OCI-LY1 (cell line): Measurements from ENCODE around the gene CREG2.

Source experiments
- EZH2 ChIP-seq: fragments of 200-600 bp; sonication (generic), shearing (Covaris generic); IDR thresholded peaks from 2 replicates; pipeline ENCODE4 v1.8.0; 2017; ENCODE audit warnings: borderline replicate concordance, mixed run types, mild to moderate bottlenecking, antibody characterized with exemption, low read length, moderate library complexity, mixed read lengths
- TF ChIP-seq, protein P1 (sequence below): fragments of 200-600 bp; sonication (generic), shearing (Covaris generic); IDR thresholded peaks from 2 replicates; pipeline ENCODE4 v1.5.1; 2017; ENCODE audit warnings: mild to moderate bottlenecking, antibody characterized with exemption, low read length, moderate library complexity, mixed read lengths

DNA sequence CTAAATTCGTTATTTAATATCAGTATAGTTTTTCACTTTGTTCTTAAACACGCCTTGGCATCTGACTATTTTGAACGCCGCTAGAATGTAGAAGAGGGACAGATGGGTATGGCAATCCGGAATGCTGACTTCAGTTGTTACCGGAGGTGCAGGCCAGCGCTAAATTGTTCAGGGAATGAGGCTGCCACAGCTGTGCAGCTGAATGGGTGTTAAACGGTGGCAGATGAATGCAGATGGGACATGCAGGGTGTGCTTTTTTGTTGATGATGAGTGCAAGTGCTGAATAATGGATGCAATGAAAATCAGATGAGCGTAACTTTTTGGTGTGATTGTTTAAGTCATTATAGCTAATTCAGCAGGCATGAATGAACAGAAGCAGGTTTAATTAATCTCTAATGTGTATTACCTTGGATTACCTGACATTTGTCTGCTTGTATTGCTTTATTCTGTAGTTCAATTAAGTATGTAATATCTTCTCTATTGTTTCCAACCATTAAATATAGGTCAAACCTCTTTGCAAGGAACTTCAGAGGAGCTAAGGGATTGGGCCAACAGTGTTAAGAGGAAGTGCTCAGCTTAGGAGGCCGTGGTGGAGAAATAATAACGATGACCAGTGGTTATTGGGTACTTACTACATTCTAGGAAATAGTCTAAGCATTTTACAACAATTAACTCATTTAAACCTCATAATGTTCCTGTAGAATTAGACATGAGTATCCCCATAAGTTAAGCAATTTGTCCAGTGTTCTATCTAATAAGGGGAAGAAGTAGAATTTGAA is 11.9 kb upstream of the CREG2 start:
- TF ChIP-seq, protein P1, sequence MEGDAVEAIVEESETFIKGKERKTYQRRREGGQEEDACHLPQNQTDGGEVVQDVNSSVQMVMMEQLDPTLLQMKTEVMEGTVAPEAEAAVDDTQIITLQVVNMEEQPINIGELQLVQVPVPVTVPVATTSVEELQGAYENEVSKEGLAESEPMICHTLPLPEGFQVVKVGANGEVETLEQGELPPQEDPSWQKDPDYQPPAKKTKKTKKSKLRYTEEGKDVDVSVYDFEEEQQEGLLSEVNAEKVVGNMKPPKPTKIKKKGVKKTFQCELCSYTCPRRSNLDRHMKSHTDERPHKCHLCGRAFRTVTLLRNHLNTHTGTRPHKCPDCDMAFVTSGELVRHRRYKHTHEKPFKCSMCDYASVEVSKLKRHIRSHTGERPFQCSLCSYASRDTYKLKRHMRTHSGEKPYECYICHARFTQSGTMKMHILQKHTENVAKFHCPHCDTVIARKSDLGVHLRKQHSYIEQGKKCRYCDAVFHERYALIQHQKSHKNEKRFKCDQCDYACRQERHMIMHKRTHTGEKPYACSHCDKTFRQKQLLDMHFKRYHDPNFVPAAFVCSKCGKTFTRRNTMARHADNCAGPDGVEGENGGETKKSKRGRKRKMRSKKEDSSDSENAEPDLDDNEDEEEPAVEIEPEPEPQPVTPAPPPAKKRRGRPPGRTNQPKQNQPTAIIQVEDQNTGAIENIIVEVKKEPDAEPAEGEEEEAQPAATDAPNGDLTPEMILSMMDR: no peak
- no peak for TF ChIP-seq EZH2
